BJ (cell line): ENCODE measurements around the gene RNF168. TPM values are rescaled to one million over a fixed set of nuclear protein-coding genes. Genes with fewer than 3 reads are reported as not detected.
"Not testable (repeated sequence)": the region's sequence is repeated elsewhere in the genome, so short reads cannot be mapped to it uniquely, and the experiment has no call there.

Experiments
- CTCF ChIA-PET: fragments of 350-600 bp; formaldehyde crosslinking; extraction: SDS; loops from one replicate; lab custom pipeline; 2021; ENCODE audit warnings: antibody characterized with exemption, inconsistent platforms; lab: Yijun Ruan, JAX
- POLR2A ChIA-PET: fragments of 300-600 bp; sonication (Branson Sonifier 250); formaldehyde crosslinking; extraction: SDS; loops from one replicate; lab custom pipeline; 2021; ENCODE audit warnings: antibody characterized with exemption; lab: Charles Lee
- DNase-seq: peaks from one replicate; pipeline ENCODE4 v3.0.0-alpha.2; 2011; ENCODE audit warnings: low read depth
- H3K27me3 ChIP-seq: 2 replicates; pipeline ENCODE4 v1.6.0; 2011; ENCODE audit warnings: low read length; ENCODE audit not compliant: control insufficient read depth, insufficient read depth
- H3K36me3 ChIP-seq: 2 replicates; pipeline ENCODE4 v1.5.1; 2011; ENCODE audit warnings: low read length; ENCODE audit not compliant: control insufficient read depth, insufficient read depth
- H3K4me3 ChIP-seq: 2 replicates; pipeline ENCODE4 v1.5.1; 2011; ENCODE audit warnings: low read depth, mild to moderate bottlenecking, control low read depth, low read length
- polyA plus RNA-seq: library from polyadenylated mRNA; depleted of rRNA; stranded (reverse); fragments of >200 nt; gene quantifications from 2 replicates; pipeline ENCODE4 v1.2.3, GENCODE V29; 2011
- TF ChIP-seq, protein P1 (sequence below): IDR thresholded peaks from 2 replicates; pipeline ENCODE4 v1.5.1; 2011; ENCODE audit warnings: low read depth, mild to moderate bottlenecking, control low read depth, inconsistent platforms, low read length, moderate library complexity; ENCODE audit not compliant: insufficient read depth

The RNF168 gene
- polyA plus RNA-seq, 1 experiment, result 2.4 TPM

GRCh38 chr3:196506687-196507086 is 3.1 kb upstream of the RNF168 start:
- DNase-seq, result no peak
- no peaks in the 10 kb centered on the region for H3K27me3 ChIP-seq
- POLR2A ChIA-PET, result no interaction called here
- CTCF ChIA-PET, result interaction anchor here (1.7 to 2.3 kb wide), 2 partner anchors 16 to 22 kb away, joined by 4 to 11 read pairs; no protein-coding TSS in a partner anchor
- H3K4me3 ChIP-seq, result no peak overlapping the region
- no peaks in the 10 kb centered on the region for H3K36me3 ChIP-seq
- TF ChIP-seq, protein P1, sequence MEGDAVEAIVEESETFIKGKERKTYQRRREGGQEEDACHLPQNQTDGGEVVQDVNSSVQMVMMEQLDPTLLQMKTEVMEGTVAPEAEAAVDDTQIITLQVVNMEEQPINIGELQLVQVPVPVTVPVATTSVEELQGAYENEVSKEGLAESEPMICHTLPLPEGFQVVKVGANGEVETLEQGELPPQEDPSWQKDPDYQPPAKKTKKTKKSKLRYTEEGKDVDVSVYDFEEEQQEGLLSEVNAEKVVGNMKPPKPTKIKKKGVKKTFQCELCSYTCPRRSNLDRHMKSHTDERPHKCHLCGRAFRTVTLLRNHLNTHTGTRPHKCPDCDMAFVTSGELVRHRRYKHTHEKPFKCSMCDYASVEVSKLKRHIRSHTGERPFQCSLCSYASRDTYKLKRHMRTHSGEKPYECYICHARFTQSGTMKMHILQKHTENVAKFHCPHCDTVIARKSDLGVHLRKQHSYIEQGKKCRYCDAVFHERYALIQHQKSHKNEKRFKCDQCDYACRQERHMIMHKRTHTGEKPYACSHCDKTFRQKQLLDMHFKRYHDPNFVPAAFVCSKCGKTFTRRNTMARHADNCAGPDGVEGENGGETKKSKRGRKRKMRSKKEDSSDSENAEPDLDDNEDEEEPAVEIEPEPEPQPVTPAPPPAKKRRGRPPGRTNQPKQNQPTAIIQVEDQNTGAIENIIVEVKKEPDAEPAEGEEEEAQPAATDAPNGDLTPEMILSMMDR, result no peak

- no peak for DNase-seq
- ChIA-PET CTCF (interaction anchor here (0.7 to 1.2 kb wide), 2 partner anchors 35 to 285 kb away, joined by 3 read pairs; no protein-coding TSS in a partner anchor), POLR2A (no interaction called here)
- no peak overlapping the region for H3K4me3 ChIP-seq
- no peaks in the 10 kb centered on the region for H3K27me3 ChIP-seq
- TF ChIP-seq, protein P1, result no peak
- no peaks in the 10 kb centered on the region for H3K36me3 ChIP-seq
Measured at GRCh38 chr3:196504556-196504955, 988 bp upstream of the RNF168 start.

GRCh38 chr3:196504077-196504398 is 470 bp upstream of the RNF168 start:
- CTCF ChIA-PET, result interaction anchor here (0.7 to 1.2 kb wide), 3 partner anchors 35 to 285 kb away, joined by 3 read pairs; no protein-coding TSS in a partner anchor
- DNase-seq, POLR2A ChIA-PET, H3K27me3 ChIP-seq, H3K36me3 ChIP-seq: not testable (repeated sequence)
- H3K4me3 ChIP-seq, result peak overlapping the region; percentile 85

- Histone ChIP-seq H3K27me3 (no peaks in the 10 kb centered on the region), H3K4me3 (peak overlapping the region; percentile 85), H3K36me3 (no peaks in the 10 kb centered on the region)
- DNase-seq, result peak; percentile 43
- POLR2A ChIA-PET, result no interaction called here
- TF ChIP-seq, protein P1, result no peak
- CTCF ChIA-PET, result no interaction called here
Measured at GRCh38 chr3:196502775-196503195, 783 bp downstream of the RNF168 start.

DNA sequence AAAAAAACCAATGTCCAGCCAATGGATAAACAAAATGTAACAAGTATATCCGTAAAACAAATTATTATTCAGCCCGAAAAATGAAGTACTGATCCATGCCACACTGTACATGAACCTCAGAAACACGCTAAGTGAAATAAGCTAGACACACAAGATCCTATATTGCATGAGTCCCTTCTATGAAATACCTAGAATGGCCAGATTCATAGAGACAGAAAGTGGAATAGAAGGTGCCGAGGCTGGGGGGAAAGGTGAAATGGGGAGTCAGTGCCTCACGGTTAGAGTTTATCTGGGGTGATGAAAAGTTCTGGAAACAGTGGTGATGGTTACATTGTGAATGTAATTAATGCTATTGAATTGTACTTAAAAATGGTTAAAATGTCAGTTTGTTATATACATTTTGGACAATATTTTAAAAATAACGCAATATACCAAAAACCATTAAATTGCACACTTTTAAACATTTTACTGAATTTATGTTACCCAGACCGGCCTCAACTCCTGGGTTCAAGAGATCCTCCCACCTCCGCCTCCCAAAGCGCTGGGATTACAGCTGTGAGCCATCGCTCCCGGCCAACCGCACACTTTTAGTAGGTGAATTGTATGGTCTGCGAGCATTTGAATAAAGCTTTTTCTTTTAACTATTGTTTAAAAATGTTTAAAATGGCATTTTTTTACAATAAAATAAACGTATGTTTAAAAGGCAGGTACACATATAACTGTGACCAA is 2.1 kb downstream of the RNF168 start:
- POLR2A ChIA-PET, result no interaction called here
- TF ChIP-seq, protein P1, result no peak
- Histone ChIP-seq H3K4me3 (peak overlapping the region; percentile 85), H3K36me3 (no peaks in the 10 kb centered on the region), H3K27me3 (no peaks in the 10 kb centered on the region)
- no peak for DNase-seq
- CTCF ChIA-PET, result interaction anchor here (0.6 to 1.8 kb wide), 2 partner anchors 107 to 248 kb away, joined by 3 to 6 read pairs; no protein-coding TSS in a partner anchor
